ENCODE data around the gene CCDC146.
"Not testable (repeated sequence)": the region's sequence is repeated elsewhere in the genome, so short reads cannot be mapped to it uniquely, and the experiment has no call there.

GRCh38 chr7:77138668-77139067, 16.3 kb downstream of the CCDC146 start:
- not testable (repeated sequence) for TF ChIP-seq CTCF (conservative IDR thresholded peaks at IDR 0.05; ENCODE audit: low read depth, low read length); EZH2phosphoT487 (IDR thresholded peaks at IDR 0.05; ENCODE audit: borderline replicate concordance, low read length); EZH2 (IDR thresholded peaks at IDR 0.05; ENCODE audit: low read length, unreplicated experiment)
